ENCODE measurements around the gene CDC42SE2.
"Not testable (repeated sequence)": the region's sequence is repeated elsewhere in the genome, so short reads cannot be mapped to it uniquely, and the experiment has no call there.

The CDC42SE2 gene

GRCh38 chr5:131389869-131390265 lies 126.0 kb downstream of the CDC42SE2 start:
- no peak for DNase-seq (ENCODE audit: low spot score)

- DNase-seq (ENCODE audit: low spot score) = no peak
Measured at GRCh38 chr5:131392466-131393095, 128.7 kb downstream of the CDC42SE2 start.

GRCh38 chr5:131393498-131393968 lies 129.7 kb downstream of the CDC42SE2 start:
- no peak for DNase-seq (ENCODE audit: low spot score)

- DNase-seq (ENCODE audit: low spot score) = no peak
Measured at GRCh38 chr5:131394128-131394527, 130.3 kb downstream of the CDC42SE2 start.

- DNase-seq (ENCODE audit: low spot score) = no peak
Measured at GRCh38 chr5:131396015-131396414, 132.2 kb downstream of the CDC42SE2 start.

- DNase-seq (ENCODE audit: low spot score) = no peak
Measured at GRCh38 chr5:131396630-131397273, 132.9 kb downstream of the CDC42SE2 start.

GRCh38 chr5:131399007-131399406 lies 135.2 kb downstream of the CDC42SE2 start:
- DNase-seq (ENCODE audit: low spot score) = not testable (repeated sequence)

- DNase-seq (ENCODE audit: low spot score) = no peak
Measured at GRCh38 chr5:131400585-131400984, 136.7 kb downstream of the CDC42SE2 start.

GRCh38 chr5:131405674-131406073 lies 141.8 kb downstream of the CDC42SE2 start:
- no peak for DNase-seq (ENCODE audit: low spot score)

- DNase-seq (ENCODE audit: low spot score) = no peak
Measured at GRCh38 chr5:131406076-131406475, 142.2 kb downstream of the CDC42SE2 start.

GRCh38 chr5:131406975-131407638 lies 143.3 kb downstream of the CDC42SE2 start:
- no peak for DNase-seq (ENCODE audit: low spot score)

GRCh38 chr5:131413605-131414559 lies 150.0 kb downstream of the CDC42SE2 start:
- DNase-seq (ENCODE audit: low spot score) = no peak

- DNase-seq (ENCODE audit: low spot score) = no peak
Measured at GRCh38 chr5:131416729-131417128, 152.9 kb downstream of the CDC42SE2 start.

GRCh38 chr5:131417240-131417869 lies 153.5 kb downstream of the CDC42SE2 start:
- DNase-seq (ENCODE audit: low spot score) = peak; percentile 74

- DNase-seq (ENCODE audit: low spot score) = no peak
Measured at GRCh38 chr5:131418846-131419245, 155.0 kb downstream of the CDC42SE2 start.

GRCh38 chr5:131419877-131420276 lies 156.0 kb downstream of the CDC42SE2 start:
- no peak for DNase-seq (ENCODE audit: low spot score)

GRCh38 chr5:131423056-131423455 lies 159.2 kb downstream of the CDC42SE2 start:
- DNase-seq (ENCODE audit: low spot score) = peak; percentile 37

- no peak for DNase-seq (ENCODE audit: low spot score)
Measured at GRCh38 chr5:131426011-131426410, 162.2 kb downstream of the CDC42SE2 start.

GRCh38 chr5:131430794-131431193 lies 166.9 kb downstream of the CDC42SE2 start:
- no peak for DNase-seq (ENCODE audit: low spot score)

GRCh38 chr5:131431794-131432193 lies 167.9 kb downstream of the CDC42SE2 start:
- no peak for DNase-seq (ENCODE audit: low spot score)

- DNase-seq (ENCODE audit: low spot score) = no peak
Measured at GRCh38 chr5:131433109-131433508, 169.3 kb downstream of the CDC42SE2 start.

- DNase-seq (ENCODE audit: low spot score) = no peak
Measured at GRCh38 chr5:131436081-131436480, 172.2 kb downstream of the CDC42SE2 start.

Measured in iPS-NIHi11 (cell line).